ENCODE data around the gene RIN3. TPM values are rescaled to one million over a fixed set of nuclear protein-coding genes. Genes with fewer than 3 reads are reported as not detected.

RIN3 gene
- total RNA-seq, 1 donor from 2014 or later: 18.8 TPM

GRCh38 chr14:92519246-92520101, 5.9 kb downstream of the RIN3 start:
- H3K4me1 Mint-ChIP-seq (ENCODE audit: low read depth): peaks cover 13% of the 10 kb centered on the region
- DNase-seq (ENCODE audit: low spot score): no peak
- no peaks in the 10 kb centered on the region for H3K27me3 Mint-ChIP-seq (ENCODE audit: low read depth)

DNA sequence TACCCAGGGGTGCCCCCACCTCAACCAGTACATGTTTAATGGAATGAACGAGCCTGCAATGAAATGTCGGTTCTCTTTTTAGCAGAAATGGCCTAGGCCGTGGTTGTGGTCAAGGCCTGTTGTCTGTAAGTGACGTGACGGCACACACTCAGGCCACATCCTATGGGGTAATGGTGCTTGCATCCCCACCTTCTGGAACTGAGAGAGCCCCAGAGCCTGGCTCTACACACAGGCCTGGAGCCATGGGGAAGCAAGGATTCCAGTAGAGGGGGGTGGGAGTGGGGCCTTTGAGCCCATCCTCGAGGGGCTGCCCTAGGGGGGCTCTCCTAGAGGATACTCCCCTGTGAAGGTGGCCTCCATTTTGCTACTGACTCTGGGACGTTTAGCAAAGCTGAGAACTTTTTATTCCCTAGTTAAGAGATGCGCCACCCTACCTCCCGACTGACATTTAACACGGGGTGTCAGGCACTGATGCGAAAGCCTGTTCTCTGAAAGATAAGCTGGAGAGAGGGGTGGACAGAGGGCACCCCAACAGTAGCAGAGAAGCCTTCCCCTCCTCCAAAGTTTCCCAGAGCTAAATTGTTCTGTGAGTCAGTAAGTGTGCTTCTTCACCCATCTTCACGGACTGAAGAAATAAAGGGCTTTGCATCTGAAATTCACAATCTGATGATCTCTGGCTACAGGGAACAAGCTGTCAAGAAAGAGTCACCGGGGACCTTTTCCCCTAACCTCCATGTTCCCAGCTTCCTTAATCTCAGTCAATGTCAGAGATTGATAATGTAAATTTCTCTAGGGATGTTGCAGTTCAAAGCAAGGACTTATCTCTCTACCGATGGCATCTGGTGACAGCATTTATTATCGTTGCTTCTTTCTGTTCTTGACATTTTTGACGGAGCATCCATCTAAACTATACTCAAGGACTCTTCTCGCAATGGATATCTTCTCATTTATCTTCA, 6.8 kb downstream of the RIN3 start:
- no peaks in the 10 kb centered on the region for H3K27me3 Mint-ChIP-seq (ENCODE audit: low read depth)
- no peak overlapping the region for H3K4me3 Mint-ChIP-seq (ENCODE audit: unreplicated experiment)
- H3K27ac Mint-ChIP-seq (ENCODE audit: unreplicated experiment): no peak overlapping the region
- DNase-seq (ENCODE audit: low spot score): peak; percentile 46
- H3K36me3 Mint-ChIP-seq (ENCODE audit: low read depth): peaks cover 2% of the 10 kb centered on the region
- no peaks in the 10 kb centered on the region for H3K9me3 Mint-ChIP-seq (ENCODE audit: low read depth)
- TF ChIP-seq, protein P1, sequence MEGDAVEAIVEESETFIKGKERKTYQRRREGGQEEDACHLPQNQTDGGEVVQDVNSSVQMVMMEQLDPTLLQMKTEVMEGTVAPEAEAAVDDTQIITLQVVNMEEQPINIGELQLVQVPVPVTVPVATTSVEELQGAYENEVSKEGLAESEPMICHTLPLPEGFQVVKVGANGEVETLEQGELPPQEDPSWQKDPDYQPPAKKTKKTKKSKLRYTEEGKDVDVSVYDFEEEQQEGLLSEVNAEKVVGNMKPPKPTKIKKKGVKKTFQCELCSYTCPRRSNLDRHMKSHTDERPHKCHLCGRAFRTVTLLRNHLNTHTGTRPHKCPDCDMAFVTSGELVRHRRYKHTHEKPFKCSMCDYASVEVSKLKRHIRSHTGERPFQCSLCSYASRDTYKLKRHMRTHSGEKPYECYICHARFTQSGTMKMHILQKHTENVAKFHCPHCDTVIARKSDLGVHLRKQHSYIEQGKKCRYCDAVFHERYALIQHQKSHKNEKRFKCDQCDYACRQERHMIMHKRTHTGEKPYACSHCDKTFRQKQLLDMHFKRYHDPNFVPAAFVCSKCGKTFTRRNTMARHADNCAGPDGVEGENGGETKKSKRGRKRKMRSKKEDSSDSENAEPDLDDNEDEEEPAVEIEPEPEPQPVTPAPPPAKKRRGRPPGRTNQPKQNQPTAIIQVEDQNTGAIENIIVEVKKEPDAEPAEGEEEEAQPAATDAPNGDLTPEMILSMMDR (IDR thresholded peaks at IDR 0.05): no peak
- H3K4me1 Mint-ChIP-seq (ENCODE audit: low read depth): peaks cover 8% of the 10 kb centered on the region

More at GRCh38 chr14:92519246-92520101, 5.9 kb downstream of the RIN3 start:
- no peak overlapping the region for H3K4me3 Mint-ChIP-seq (ENCODE audit: unreplicated experiment)
- no peak overlapping the region for H3K27ac Mint-ChIP-seq (ENCODE audit: unreplicated experiment)
- TF ChIP-seq, protein P1 (IDR thresholded peaks at IDR 0.05): no peak
- H3K36me3 Mint-ChIP-seq (ENCODE audit: low read depth): peaks cover 2% of the 10 kb centered on the region
- no peaks in the 10 kb centered on the region for H3K9me3 Mint-ChIP-seq (ENCODE audit: low read depth)

DNA sequence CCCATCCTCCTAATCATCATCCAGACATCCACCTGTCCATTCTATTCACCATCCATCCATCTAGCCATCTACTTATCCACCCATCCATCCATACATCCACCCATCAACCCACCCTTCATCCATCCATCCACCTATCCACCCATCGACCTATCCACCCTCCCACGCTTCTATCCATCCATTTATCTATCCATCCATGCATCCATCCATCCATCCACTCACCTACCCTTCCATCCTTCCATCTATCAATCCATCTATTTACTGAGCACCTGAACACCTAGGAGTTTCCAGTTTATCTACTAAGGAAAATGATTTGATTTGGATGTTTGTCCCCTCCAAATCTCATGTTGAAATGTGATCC, 7.5 kb downstream of the RIN3 start:
- Mint-ChIP-seq H3K9me3 (ENCODE audit: low read depth) (no peaks in the 10 kb centered on the region), H3K4me1 (ENCODE audit: low read depth) (peaks cover 4% of the 10 kb centered on the region), H3K27ac (ENCODE audit: unreplicated experiment) (no peak overlapping the region)

GRCh38 chr14:92523752-92524151, 10.2 kb downstream of the RIN3 start:
- TF ChIP-seq, protein P1 (IDR thresholded peaks at IDR 0.05): no peak
- no peak overlapping the region for H3K4me3 Mint-ChIP-seq (ENCODE audit: unreplicated experiment)
- no peak overlapping the region for H3K27ac Mint-ChIP-seq (ENCODE audit: unreplicated experiment)

More for the DNA sequence above, 7.5 kb downstream of the RIN3 start:
- no peak for DNase-seq (ENCODE audit: low spot score)
- TF ChIP-seq, protein P1 (IDR thresholded peaks at IDR 0.05): no peak
- Mint-ChIP-seq H3K36me3 (ENCODE audit: low read depth) (peaks cover 2% of the 10 kb centered on the region), H3K4me3 (ENCODE audit: unreplicated experiment) (no peak overlapping the region), H3K27me3 (ENCODE audit: low read depth) (no peaks in the 10 kb centered on the region)

DNA sequence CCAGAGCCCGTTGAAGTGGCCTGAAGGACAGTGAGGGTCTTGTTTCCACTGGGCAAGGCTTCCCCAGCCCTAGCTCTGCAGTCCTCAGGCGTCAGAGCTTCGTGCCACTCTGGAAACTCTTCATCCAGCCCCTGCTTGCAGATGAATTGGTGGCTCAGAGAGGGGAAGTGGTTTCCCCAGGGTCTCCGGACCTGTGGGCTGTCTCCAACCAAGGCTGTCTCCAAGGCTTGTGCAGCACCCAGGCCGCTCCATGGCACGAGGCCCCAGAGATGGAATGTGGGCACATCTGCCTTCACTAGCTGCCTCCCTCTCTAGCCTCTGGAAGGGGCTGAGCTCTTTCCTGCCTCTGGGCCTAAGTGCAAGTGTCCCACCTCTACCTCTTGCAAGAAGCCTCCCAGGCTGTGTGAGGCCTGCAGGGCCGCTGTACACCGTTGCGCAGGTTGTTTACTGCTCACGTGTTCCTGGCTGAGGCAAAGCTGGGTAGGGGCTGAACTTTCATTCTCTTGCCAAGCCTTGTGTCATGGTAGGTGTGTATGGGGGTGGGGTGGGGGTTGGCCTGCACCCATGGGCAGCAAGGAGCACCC, 11.1 kb downstream of the RIN3 start:
- Mint-ChIP-seq H3K36me3 (ENCODE audit: low read depth) (peaks cover 2% of the 10 kb centered on the region), H3K27me3 (ENCODE audit: low read depth) (no peaks in the 10 kb centered on the region), H3K9me3 (ENCODE audit: low read depth) (no peaks in the 10 kb centered on the region), H3K4me1 (ENCODE audit: low read depth) (peaks cover 7% of the 10 kb centered on the region), H3K4me3 (ENCODE audit: unreplicated experiment) (no peak overlapping the region), H3K27ac (ENCODE audit: unreplicated experiment) (no peak overlapping the region)
- TF ChIP-seq, protein P1 (IDR thresholded peaks at IDR 0.05): no peak
- no peak for DNase-seq (ENCODE audit: low spot score)

More at GRCh38 chr14:92523752-92524151, 10.2 kb downstream of the RIN3 start:
- DNase-seq (ENCODE audit: low spot score): no peak
- no peaks in the 10 kb centered on the region for H3K9me3 Mint-ChIP-seq (ENCODE audit: low read depth)
- H3K4me1 Mint-ChIP-seq (ENCODE audit: low read depth): peaks cover 4% of the 10 kb centered on the region
- H3K36me3 Mint-ChIP-seq (ENCODE audit: low read depth): peaks cover 2% of the 10 kb centered on the region
- H3K27me3 Mint-ChIP-seq (ENCODE audit: low read depth): no peaks in the 10 kb centered on the region
